ENCODE measurements around the gene UXS1. TPM values are rescaled to one million over a fixed set of nuclear protein-coding genes. Genes with fewer than 3 reads are reported as not detected.

UXS1 gene
- total and polyA plus RNA-seq, 9 of the 15 experiments (the other 6 are each of a cell fraction or from before 2014, with no cell fraction given), result 5.8 to 25.8 (median 15.0) TPM

DNA sequence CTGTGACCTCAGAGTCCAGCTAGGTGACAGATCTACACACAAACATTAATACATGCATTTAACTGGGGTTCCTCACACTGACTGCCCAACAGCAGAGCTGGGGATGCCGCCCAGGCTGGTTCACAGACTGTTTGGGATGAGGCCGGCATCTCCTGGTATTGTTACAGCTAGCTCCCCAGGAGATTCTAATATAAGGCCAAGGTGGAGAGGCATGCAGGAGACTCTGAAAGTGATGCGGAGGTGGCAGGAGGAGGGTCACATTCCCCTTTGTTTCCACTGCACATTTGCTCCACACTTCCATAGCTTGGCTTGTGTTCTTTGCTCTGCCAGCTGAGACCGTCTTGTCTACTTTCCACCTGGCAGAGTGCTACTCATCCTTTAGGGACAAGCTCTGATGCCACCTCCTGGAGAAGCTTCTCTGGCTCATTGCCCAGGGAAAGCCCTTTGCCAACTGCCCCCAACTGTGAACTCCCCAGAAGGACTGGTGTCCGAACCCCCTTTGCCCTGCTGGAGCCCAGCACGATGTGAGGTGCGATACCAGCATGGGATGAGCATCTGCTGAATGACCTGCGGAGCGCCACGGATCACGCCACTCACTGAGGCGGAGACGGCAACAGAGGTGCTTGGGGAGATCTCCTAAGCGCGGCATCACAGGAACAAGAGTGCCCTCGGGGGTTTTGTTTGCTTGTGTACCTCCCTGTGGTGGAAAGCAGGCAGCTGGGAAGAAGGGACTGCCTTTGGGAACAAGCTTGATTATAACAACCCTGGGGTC, 88.8 kb downstream of the UXS1 start:
- no peaks in the 10 kb centered on the region for H3K4me1 ChIP-seq (replicated peaks in 1 of 2; ENCODE audit: control insufficient read depth in 2 of 2, insufficient read depth in 2 of 2, low read length in 2 of 2)
- no peak for DNase-seq (ENCODE audit: extremely low read depth in 1 of 4, low spot score in 3 of 4)
- H4K20me1 ChIP-seq (replicated peaks; ENCODE audit: control insufficient read depth, insufficient read depth, low read length), result peaks cover 2% of the 10 kb centered on the region; the same call in 1 of the 2 replicates
- H3K4me2 ChIP-seq (ENCODE audit: insufficient read depth, low read length), result no peak overlapping the region
- intact Hi-C loops (cut with micrococcal nuclease) (loop anchor here (2.0 to 5.0 kb wide), 2 partner anchors 102 to 437 kb away; no protein-coding TSS in a partner anchor), in situ Hi-C loops (cut with MboI) (loop anchor here (10.0 kb wide), 1 partner anchor 439 kb away; no protein-coding TSS in a partner anchor)
- FAIRE-seq, result no peak
- no peaks in the 10 kb centered on the region for H3K27me3 ChIP-seq (ENCODE audit: control insufficient read depth in 2 of 2, insufficient read depth in 2 of 2, low read length in 2 of 2)
- ATAC-seq, result no peak
- ChIA-PET POLR2A (interaction anchor here (1.0 kb wide), 1 partner anchor 10 kb away, joined by 4 read pairs; no protein-coding TSS in a partner anchor), CTCF (ENCODE audit: low intra/inter-chr PET ratio) (interaction anchor here (0.8 to 1.8 kb wide), 3 partner anchors 437 to 482 kb away, joined by 3 to 14 read pairs (median 5); no protein-coding TSS in a partner anchor)
- no TSS peak for BruUV-seq (replicated peaks)
- 73% methylated on average over 11 of the region's 16 CpGs for WGBS (ENCODE audit: insufficient coverage, low coverage, missing lambda C conversion rate)
- no peak overlapping the region for H2AFZ ChIP-seq (ENCODE audit: low read depth, low read length)
- H3K27ac ChIP-seq (ENCODE audit: extremely low read depth, low read depth, low read length), result no peak overlapping the region
- no peaks in the 10 kb centered on the region for H3K79me2 ChIP-seq (ENCODE audit: control insufficient read depth, insufficient read depth, low read length)
- H3K9me1 ChIP-seq (ENCODE audit: control insufficient read depth, insufficient read depth, low read length), result no peaks in the 10 kb centered on the region
- peaks cover 37% of the 10 kb centered on the region for H3K36me3 ChIP-seq (ENCODE audit: control insufficient read depth, insufficient read depth, low read length)
- H3K9ac ChIP-seq (ENCODE audit: insufficient read depth in 1 of 2, low read depth in 2 of 2, low read length in 2 of 2), result no peak overlapping the region
- H3K9me3 ChIP-seq (replicated peaks; ENCODE audit: control insufficient read depth, insufficient read depth, low read depth, low read length), result no peaks in the 10 kb centered on the region
- no peak overlapping the region for H3K4me3 ChIP-seq
- no peak for TF ChIP-seq LARP7 (IDR thresholded peaks at IDR 0.05)
- TF ChIP-seq, protein P1, sequence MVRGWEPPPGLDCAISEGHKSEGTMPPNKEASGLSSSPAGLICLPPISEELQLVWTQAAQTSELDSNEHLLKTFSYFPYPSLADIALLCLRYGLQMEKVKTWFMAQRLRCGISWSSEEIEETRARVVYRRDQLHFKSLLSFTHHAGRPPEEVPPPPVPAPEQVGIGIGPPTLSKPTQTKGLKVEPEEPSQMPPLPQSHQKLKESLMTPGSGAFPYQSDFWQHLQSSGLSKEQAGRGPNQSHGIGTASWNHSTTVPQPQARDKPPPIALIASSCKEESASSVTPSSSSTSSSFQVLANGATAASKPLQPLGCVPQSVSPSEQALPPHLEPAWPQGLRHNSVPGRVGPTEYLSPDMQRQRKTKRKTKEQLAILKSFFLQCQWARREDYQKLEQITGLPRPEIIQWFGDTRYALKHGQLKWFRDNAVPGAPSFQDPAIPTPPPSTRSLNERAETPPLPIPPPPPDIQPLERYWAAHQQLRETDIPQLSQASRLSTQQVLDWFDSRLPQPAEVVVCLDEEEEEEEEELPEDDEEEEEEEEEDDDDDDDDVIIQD (CRISPR knock-in tag; IDR thresholded peaks at IDR 0.05), result no peak
- TF ChIP-seq ZNF184 (CRISPR knock-in tag; IDR thresholded peaks at IDR 0.05), result no peak
- TF ChIP-seq ZNF717 (CRISPR knock-in tag; IDR thresholded peaks at IDR 0.05), result no peak
- TF ChIP-seq, protein P2, sequence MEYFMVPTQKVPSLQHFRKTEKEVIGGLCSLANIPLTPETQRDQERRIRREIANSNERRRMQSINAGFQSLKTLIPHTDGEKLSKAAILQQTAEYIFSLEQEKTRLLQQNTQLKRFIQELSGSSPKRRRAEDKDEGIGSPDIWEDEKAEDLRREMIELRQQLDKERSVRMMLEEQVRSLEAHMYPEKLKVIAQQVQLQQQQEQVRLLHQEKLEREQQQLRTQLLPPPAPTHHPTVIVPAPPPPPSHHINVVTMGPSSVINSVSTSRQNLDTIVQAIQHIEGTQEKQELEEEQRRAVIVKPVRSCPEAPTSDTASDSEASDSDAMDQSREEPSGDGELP (CRISPR knock-in tag; IDR thresholded peaks at IDR 0.05; ENCODE audit: borderline replicate concordance), result no peak
- no peak for TF ChIP-seq YBX1 (IDR thresholded peaks at IDR 0.05)
- TF ChIP-seq TCF7L2 (IDR thresholded peaks at IDR 0.05; ENCODE audit: low read depth, low read length), result no peak
- TF ChIP-seq ZFP30 (CRISPR knock-in tag; IDR thresholded peaks at IDR 0.05; ENCODE audit: borderline replicate concordance), result no peak
- no peak for TF ChIP-seq SNRNP70 (optimal IDR thresholded peaks at IDR 0.05; ENCODE audit: low read depth, low read length)
- TF ChIP-seq SIRT6 (IDR thresholded peaks at IDR 0.05; ENCODE audit: low read depth, low read length), result no peak
- no peak for TF ChIP-seq POLR2B (IDR thresholded peaks at IDR 0.05; ENCODE audit: low read depth, partially characterized antibody)
- no peak for TF ChIP-seq BCOR (IDR thresholded peaks at IDR 0.05)

Data from K562 (cell line).